K562 (cell line): ENCODE data around the gene MITF. TPM values are rescaled to one million over a fixed set of nuclear protein-coding genes. Genes with fewer than 3 reads are reported as not detected.

Experiments
- ADNP ChIP-seq: fragments of 200-800 bp; sonication (Bioruptor generic); IDR thresholded peaks from 2 replicates; pipeline ENCODE4 v1.6.1; 2016; ENCODE audit warnings: missing genetic modification characterization, missing compliant biosample characterization
- ATF3 ChIP-seq, 2 experiments: fragments of 450-650 bp in 1 of 2; sonication (generic) in 1 of 2; formaldehyde crosslinking in 1 of 2; IDR thresholded peaks in 1 of 2; conservative IDR thresholded peaks in 1 of 2; 2 replicates each; pipeline versions ENCODE4 v1.6.1 to v1.8.1; 2016 to 2023; ENCODE audit warnings: mild to moderate bottlenecking in 2 of 2, moderate library complexity in 2 of 2, inconsistent platforms in 1 of 2, missing genetic modification reagents in 1 of 2
- C11orf30 ChIP-seq: fragments of 450-650 bp; IDR thresholded peaks from 2 replicates; pipeline ENCODE4 v1.6.1; 2016; ENCODE audit warnings: low read depth, mild to moderate bottlenecking
- CTBP1 ChIP-seq: fragments of 450-650 bp; IDR thresholded peaks from 2 replicates; pipeline ENCODE4 v1.6.1; 2016; ENCODE audit warnings: borderline replicate concordance
- DNMT1 ChIP-seq: fragments of 450-650 bp; IDR thresholded peaks from 2 replicates; pipeline ENCODE4 v1.6.1; 2016; ENCODE audit warnings: antibody characterized with exemption, mild to moderate bottlenecking
- EP400 ChIP-seq: fragments of 450-650 bp; IDR thresholded peaks from 2 replicates; pipeline ENCODE4 v1.6.1; 2017; ENCODE audit warnings: antibody characterized with exemption, mild to moderate bottlenecking, moderate library complexity
- ESRRA ChIP-seq: fragments of 450-650 bp; IDR thresholded peaks from 2 replicates; pipeline ENCODE4 v1.6.1; 2014; ENCODE audit warnings: low read depth, mild to moderate bottlenecking, moderate library complexity, borderline replicate concordance
- ESRRB ChIP-seq: fragments of 250-450 bp; sonication (Bioruptor Pico); IDR thresholded peaks from 2 replicates; pipeline ENCODE4 v1.5.0; 2020; ENCODE audit warnings: mild to moderate bottlenecking, moderate library complexity, borderline replicate concordance
- GTF2F1 ChIP-seq: IDR thresholded peaks from 2 replicates; pipeline ENCODE4 v1.6.1; 2011; ENCODE audit warnings: low read depth, low read length, improper control_type of control experiment
- JUND ChIP-seq, 2 experiments: IDR thresholded peaks; 2 replicates in 1 of 2; 3 replicates in 1 of 2; pipeline ENCODE4 v1.6.1; 2011; ENCODE audit warnings: borderline replicate concordance in 2 of 2, low read depth in 2 of 2, low read length in 2 of 2, improper control_type of control experiment in 1 of 2, missing biosample characterization in 1 of 2, missing genetic modification characterization in 1 of 2, missing genetic modification reagents in 1 of 2
- KDM1A ChIP-seq, 2 experiments: fragments of 450-650 bp; IDR thresholded peaks; 2 replicates each; pipeline ENCODE4 v1.6.1; 2016; ENCODE audit warnings: mild to moderate bottlenecking in 2 of 2
- RBM17 ChIP-seq: fragments of 200-400 bp; formaldehyde crosslinking; IDR thresholded peaks from 2 replicates; pipeline ENCODE4 v1.6.1; 2017; ENCODE audit warnings: low read depth, mild to moderate bottlenecking, low read length, borderline replicate concordance
- RCOR1 ChIP-seq, 2 experiments: IDR thresholded peaks; 2 replicates each; pipeline ENCODE4 v1.6.1; 2012; ENCODE audit warnings: low read depth in 2 of 2, low read length in 2 of 2, borderline replicate concordance in 1 of 2, improper control_type of control experiment in 1 of 2
- RHOXF2B ChIP-seq: fragments of 250-450 bp; sonication (Bioruptor Pico); conservative IDR thresholded peaks from 2 replicates; pipeline ENCODE4 v1.5.1; 2021
- TFAM ChIP-seq: fragments of 250-450 bp; sonication (Bioruptor Pico); conservative IDR thresholded peaks from 2 replicates; pipeline ENCODE4 v1.5.0; 2021; ENCODE audit warnings: mild to moderate bottlenecking, moderate library complexity
- U2AF2 ChIP-seq: fragments of 200-400 bp; formaldehyde crosslinking; optimal IDR thresholded peaks from 2 replicates; pipeline ENCODE3; 2017; ENCODE audit warnings: low read depth, mild to moderate bottlenecking, low read length
- ZNF121 ChIP-seq: sonication (generic); formaldehyde crosslinking; conservative IDR thresholded peaks from 2 replicates; pipeline ENCODE4 v1.8.0; 2022; ENCODE audit warnings: missing genetic modification reagents
- ZNF445 ChIP-seq: fragments of 250-450 bp; sonication (Bioruptor Pico); IDR thresholded peaks from 2 replicates; pipeline ENCODE4 v1.4.0; 2020; ENCODE audit warnings: low read depth, mild to moderate bottlenecking, moderate library complexity
- ZNF785 ChIP-seq: fragments of 250-450 bp; sonication (Bioruptor Pico); IDR thresholded peaks from 2 replicates; pipeline ENCODE4 v1.4.0; 2020; ENCODE audit warnings: mild to moderate bottlenecking
- polyA plus RNA-seq, 8 experiments: library from polyadenylated mRNA; depleted of rRNA in 4 of 8; stranded (reverse) in 5 of 8; unstranded in 3 of 8; fragments of >200 nt; fragmentation: Nextera tagmentation in 2 of 8; fragmentation: Illumina TruSeq in 1 of 8; extraction: Ambion mirVana in 2 of 8; extraction: Trizol in 1 of 8; gene quantifications; 2 replicates each; pipeline versions ENCODE4 v1.2.1 to v1.2.3, GENCODE V29; 2011 to 2014; ENCODE audit warnings: inconsistent platforms in 1 of 8, missing spikeins in 1 of 8
- total RNA-seq, 7 experiments: library from RNA; depleted of rRNA in 6 of 7; stranded (reverse); fragments of >200 nt in 6 of 7; fragmentation: Illumina TruSeq in 2 of 7; extraction: Trizol in 2 of 7; gene quantifications; 2 replicates each; pipeline versions ENCODE4 v1.2.1 to v1.2.3, GENCODE V29; 2011 to 2021; ENCODE audit warnings: low replicate concordance in 1 of 7
- TF ChIP-seq, protein P1 (sequence below): sonication (generic); formaldehyde crosslinking; IDR thresholded peaks from 2 replicates; pipeline ENCODE4 v1.4.0; 2020; ENCODE audit warnings: mild to moderate bottlenecking, missing genetic modification reagents
- TF ChIP-seq, protein P2 (sequence below): sonication (generic); formaldehyde crosslinking; IDR thresholded peaks from 2 replicates; pipeline ENCODE4 v1.8.0; 2022; ENCODE audit warnings: missing genetic modification reagents, mild to moderate bottlenecking, borderline replicate concordance

Gene MITF
- total and polyA plus RNA-seq, 9 of the 15 experiments (the other 6 are each of a cell fraction or from before 2014, with no cell fraction given) = 5.6 to 14.9 (median 11.1) TPM

GRCh38 chr3:69718866-69719586 is 20.2 kb upstream of the MITF start (continued):
- peak in 1 of 2 experiments; percentile 81; a peak in 2 of 4 replicates for TF ChIP-seq RCOR1 (IDR thresholded peaks at IDR 0.05; ENCODE audit: borderline replicate concordance in 1 of 2, low read depth in 2 of 2, low read length in 2 of 2)
- no peak for TF ChIP-seq ZNF785 (CRISPR knock-in tag)
- TF ChIP-seq ADNP (tag) = no peak
- peak; percentile 73 for TF ChIP-seq C11orf30
- no peak for TF ChIP-seq ZNF121 (CRISPR knock-in tag)
- no peak for TF ChIP-seq RBM17
- peak; percentile 66 to 82 for TF ChIP-seq KDM1A (IDR thresholded peaks at IDR 0.05)
- TF ChIP-seq ATF3 (IDR thresholded peaks at IDR 0.05) = peak; percentile 73; the same call in 1 of the 2 replicates
- TF ChIP-seq ATF3 (CRISPR knock-in tag; conservative IDR thresholded peaks at IDR 0.05) = no peak
- no peak for TF ChIP-seq U2AF2
- TF ChIP-seq ZNF445 = no peak
- no peak for TF ChIP-seq RHOXF2B (CRISPR knock-in tag)
- TF ChIP-seq, protein P1, sequence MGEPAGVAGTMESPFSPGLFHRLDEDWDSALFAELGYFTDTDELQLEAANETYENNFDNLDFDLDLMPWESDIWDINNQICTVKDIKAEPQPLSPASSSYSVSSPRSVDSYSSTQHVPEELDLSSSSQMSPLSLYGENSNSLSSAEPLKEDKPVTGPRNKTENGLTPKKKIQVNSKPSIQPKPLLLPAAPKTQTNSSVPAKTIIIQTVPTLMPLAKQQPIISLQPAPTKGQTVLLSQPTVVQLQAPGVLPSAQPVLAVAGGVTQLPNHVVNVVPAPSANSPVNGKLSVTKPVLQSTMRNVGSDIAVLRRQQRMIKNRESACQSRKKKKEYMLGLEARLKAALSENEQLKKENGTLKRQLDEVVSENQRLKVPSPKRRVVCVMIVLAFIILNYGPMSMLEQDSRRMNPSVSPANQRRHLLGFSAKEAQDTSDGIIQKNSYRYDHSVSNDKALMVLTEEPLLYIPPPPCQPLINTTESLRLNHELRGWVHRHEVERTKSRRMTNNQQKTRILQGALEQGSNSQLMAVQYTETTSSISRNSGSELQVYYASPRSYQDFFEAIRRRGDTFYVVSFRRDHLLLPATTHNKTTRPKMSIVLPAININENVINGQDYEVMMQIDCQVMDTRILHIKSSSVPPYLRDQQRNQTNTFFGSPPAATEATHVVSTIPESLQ (CRISPR knock-in tag) = no peak
- TF ChIP-seq EP400 = no peak
- no peak for TF ChIP-seq ESRRB (CRISPR knock-in tag)
- TF ChIP-seq TFAM (CRISPR knock-in tag) = no peak
- TF ChIP-seq CTBP1 = no peak; the same call in 1 of the 2 replicates
- TF ChIP-seq, protein P2, sequence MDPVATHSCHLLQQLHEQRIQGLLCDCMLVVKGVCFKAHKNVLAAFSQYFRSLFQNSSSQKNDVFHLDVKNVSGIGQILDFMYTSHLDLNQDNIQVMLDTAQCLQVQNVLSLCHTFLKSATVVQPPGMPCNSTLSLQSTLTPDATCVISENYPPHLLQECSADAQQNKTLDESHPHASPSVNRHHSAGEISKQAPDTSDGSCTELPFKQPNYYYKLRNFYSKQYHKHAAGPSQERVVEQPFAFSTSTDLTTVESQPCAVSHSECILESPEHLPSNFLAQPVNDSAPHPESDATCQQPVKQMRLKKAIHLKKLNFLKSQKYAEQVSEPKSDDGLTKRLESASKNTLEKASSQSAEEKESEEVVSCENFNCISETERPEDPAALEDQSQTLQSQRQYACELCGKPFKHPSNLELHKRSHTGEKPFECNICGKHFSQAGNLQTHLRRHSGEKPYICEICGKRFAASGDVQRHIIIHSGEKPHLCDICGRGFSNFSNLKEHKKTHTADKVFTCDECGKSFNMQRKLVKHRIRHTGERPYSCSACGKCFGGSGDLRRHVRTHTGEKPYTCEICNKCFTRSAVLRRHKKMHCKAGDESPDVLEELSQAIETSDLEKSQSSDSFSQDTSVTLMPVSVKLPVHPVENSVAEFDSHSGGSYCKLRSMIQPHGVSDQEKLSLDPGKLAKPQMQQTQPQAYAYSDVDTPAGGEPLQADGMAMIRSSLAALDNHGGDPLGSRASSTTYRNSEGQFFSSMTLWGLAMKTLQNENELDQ = no peak
- peak; percentile 85 for TF ChIP-seq JUND (IDR thresholded peaks at IDR 0.05; ENCODE audit: borderline replicate concordance, low read depth, low read length)
- TF ChIP-seq JUND (tag; IDR thresholded peaks at IDR 0.05; ENCODE audit: borderline replicate concordance, low read depth, low read length) = peak; percentile 79; the same call in 2 of the 3 replicates
- TF ChIP-seq DNMT1 = no peak
- TF ChIP-seq GTF2F1 = no peak
- no peak for TF ChIP-seq ESRRA
